GM12864 (cell line): ENCODE results near the gene USP47.

Experiments
- DNase-seq: peaks from one replicate; pipeline ENCODE4 v3.0.0-alpha.2; 2011; ENCODE audit warnings: low read depth
- H3K4me3 ChIP-seq: 2 replicates; pipeline ENCODE4 v1.5.1; 2011; ENCODE audit warnings: mild to moderate bottlenecking, low read depth, low read length, control low read depth
- CTCF ChIP-seq: IDR thresholded peaks from 2 replicates; pipeline ENCODE4 v1.5.1; 2011; ENCODE audit warnings: low read depth, mild to moderate bottlenecking, moderate library complexity, low read length, control low read depth, inconsistent platforms; ENCODE audit errors: missing control alignments

Gene USP47

GRCh38 chr11:11807811-11808782, 33.7 kb upstream of the USP47 start:
- no peak overlapping the region for H3K4me3 ChIP-seq
- no peak for TF ChIP-seq CTCF
- DNase-seq, result no peak

- DNase-seq, result no peak
- no peak overlapping the region for H3K4me3 ChIP-seq
- TF ChIP-seq CTCF, result no peak
Observed at GRCh38 chr11:11808992-11809615, 32.7 kb upstream of the USP47 start.

GRCh38 chr11:11810764-11811726, 30.7 kb upstream of the USP47 start:
- TF ChIP-seq CTCF, result no peak
- no peak for DNase-seq
- no peak overlapping the region for H3K4me3 ChIP-seq

- H3K4me3 ChIP-seq, result no peak overlapping the region
- DNase-seq, result no peak
- TF ChIP-seq CTCF, result no peak
Observed at GRCh38 chr11:11813288-11813962, 28.3 kb upstream of the USP47 start.

- TF ChIP-seq CTCF, result no peak
- no peak for DNase-seq
- no peak overlapping the region for H3K4me3 ChIP-seq
Observed at GRCh38 chr11:11814614-11815452, 26.9 kb upstream of the USP47 start.
